ENCODE data around the gene PSMD8. TPM values are rescaled to one million over a fixed set of nuclear protein-coding genes. Genes with fewer than 3 reads are reported as not detected.

The PSMD8 gene
- total RNA-seq, 1 donor from 2014 or later: 123 TPM

GRCh38 chr19:38420935-38421334 is 46.6 kb downstream of the PSMD8 start:
- H3K4me1 ChIP-seq: peaks cover 4% of the 10 kb centered on the region
- intact Hi-C loops (cut with DNase I): no loop called here
- no peaks in the 10 kb centered on the region for H3K9me3 ChIP-seq
- ATAC-seq: no peak
- H3K36me3 ChIP-seq: no peaks in the 10 kb centered on the region
- no peak overlapping the region for H3K27ac ChIP-seq
- no peaks in the 10 kb centered on the region for H3K27me3 ChIP-seq
- DNase-seq: no peak
- H3K4me3 ChIP-seq: no peak overlapping the region
- TF ChIP-seq CTCF (IDR thresholded peaks at IDR 0.05): no peak

GRCh38 chr19:38421856-38422255 is 47.5 kb downstream of the PSMD8 start:
- DNase-seq (no peak), ATAC-seq (no peak)
- Histone ChIP-seq H3K36me3 (no peaks in the 10 kb centered on the region), H3K4me3 (no peak overlapping the region), H3K27ac (no peak overlapping the region), H3K27me3 (no peaks in the 10 kb centered on the region), H3K9me3 (no peaks in the 10 kb centered on the region), H3K4me1 (peaks cover 4% of the 10 kb centered on the region)
- TF ChIP-seq CTCF (IDR thresholded peaks at IDR 0.05): no peak
- intact Hi-C loops (cut with DNase I): no loop called here

GRCh38 chr19:38422438-38422837 is 48.1 kb downstream of the PSMD8 start:
- ATAC-seq (no peak), DNase-seq (no peak)
- Histone ChIP-seq H3K4me1 (peaks cover 3% of the 10 kb centered on the region), H3K36me3 (no peaks in the 10 kb centered on the region), H3K27ac (no peak overlapping the region), H3K27me3 (no peaks in the 10 kb centered on the region), H3K9me3 (no peaks in the 10 kb centered on the region), H3K4me3 (no peak overlapping the region)
- intact Hi-C loops (cut with DNase I): no loop called here
- TF ChIP-seq CTCF (IDR thresholded peaks at IDR 0.05): no peak

- no peaks in the 10 kb centered on the region for H3K4me1 ChIP-seq
- H3K9me3 ChIP-seq: no peaks in the 10 kb centered on the region
- no peak overlapping the region for H3K4me3 ChIP-seq
- ATAC-seq (no peak), DNase-seq (no peak)
- no peaks in the 10 kb centered on the region for H3K27me3 ChIP-seq
- no peaks in the 10 kb centered on the region for H3K36me3 ChIP-seq
- H3K27ac ChIP-seq: no peak overlapping the region
- intact Hi-C loops (cut with DNase I): no loop called here
- TF ChIP-seq CTCF (IDR thresholded peaks at IDR 0.05): no peak
These were observed 49.9 kb downstream of the PSMD8 start for GRCh38 chr19:38424272-38424671.

GRCh38 chr19:38425222-38425809 is 50.9 kb downstream of the PSMD8 start:
- ATAC-seq: peak; percentile 42
- Histone ChIP-seq H3K4me1 (no peaks in the 10 kb centered on the region), H3K9me3 (no peaks in the 10 kb centered on the region), H3K4me3 (peak overlapping the region; percentile 36), H3K27ac (peak overlapping the region; percentile 58), H3K36me3 (no peaks in the 10 kb centered on the region), H3K27me3 (no peaks in the 10 kb centered on the region)
- intact Hi-C loops (cut with DNase I): no loop called here
- DNase-seq: no peak
- no peak for TF ChIP-seq CTCF (IDR thresholded peaks at IDR 0.05)

All from upper lobe of right lung (tissue), 1 donor.